ENCODE results near the gene VPS35L. TPM values are rescaled to one million over a fixed set of nuclear protein-coding genes. Genes with fewer than 3 reads are reported as not detected.
A peak's percentile ranks its signal among the peaks of the same experiment; 100 is the strongest.

Gene VPS35L
- total RNA-seq, 1 donor from 2014 or later = 45.7 TPM

DNA sequence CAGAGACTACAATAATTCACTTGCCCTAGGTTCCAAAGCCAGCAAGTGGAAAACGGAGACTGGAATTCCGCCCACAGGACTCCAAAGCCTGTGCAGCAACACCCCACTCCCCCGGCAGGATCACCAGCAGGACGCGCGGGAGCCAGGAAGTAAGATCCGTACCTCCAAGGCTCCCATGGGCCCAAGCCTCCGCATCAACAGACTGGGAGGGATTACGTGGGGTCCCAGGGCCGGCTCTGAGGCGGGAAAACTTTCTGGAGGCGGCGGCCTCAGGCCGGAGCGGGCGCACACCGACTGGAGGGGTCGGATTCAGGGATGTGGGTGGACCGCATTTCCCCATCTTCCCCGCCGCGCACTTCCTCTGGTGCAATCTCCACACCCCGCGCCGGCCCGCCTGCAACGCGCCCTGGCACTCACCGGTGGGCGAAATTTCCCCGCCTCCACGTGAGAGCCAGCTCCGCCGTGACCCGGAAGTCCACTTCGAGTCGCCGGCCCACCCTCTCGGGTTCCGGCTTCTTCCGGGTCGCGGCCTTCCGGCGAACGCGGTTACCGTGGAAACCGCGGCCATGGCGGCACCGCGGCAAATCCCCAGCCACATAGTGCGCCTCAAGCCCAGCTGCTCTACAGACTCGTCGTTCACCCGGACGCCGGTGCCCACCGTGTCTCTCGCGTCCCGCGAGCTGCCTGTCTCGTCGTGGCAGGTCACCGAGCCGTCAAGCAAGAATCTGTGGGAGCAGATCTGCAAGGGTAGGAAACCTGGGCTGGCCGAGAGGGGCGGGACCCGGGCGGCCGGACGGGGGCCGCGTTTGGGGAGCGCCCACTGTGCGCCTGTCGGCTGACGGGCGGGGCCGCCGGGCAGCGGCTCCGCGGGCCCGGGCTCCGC, 162.5 kb downstream of the VPS35L start, which contains the start of the genes IQCK and KNOP1:
TSS of gene IQCK (plus strand) at position 531 of the 883 bp plus-strand sequence. CDS start at position 567, 36 bp downstream.
TSS of gene KNOP1 (minus strand) at position 487 of the 883 bp plus-strand sequence. CDS start 3,192 bp downstream, outside the sequence.
- H3K36me3 Mint-ChIP-seq (ENCODE audit: low read depth) = peaks cover 24% of the 10 kb centered on the region
- H3K27ac Mint-ChIP-seq = peak within 1 kb of the TSS; percentile 83
- H3K27me3 Mint-ChIP-seq (ENCODE audit: low read depth) = no peaks in the 10 kb centered on the region
- intact Hi-C loops (cut with micrococcal nuclease) = loop anchor here (1.0 to 5.0 kb wide), 2 partner anchors 163 to 169 kb away; partner anchors contain the start of gene VPS35L
- DNase-seq (ENCODE audit: low spot score) = peak; percentile 85
- H3K4me1 Mint-ChIP-seq (ENCODE audit: low read depth) = peaks cover 10% of the 10 kb centered on the region
- H3K4me3 Mint-ChIP-seq (ENCODE audit: low read depth) = peak within 1 kb of the TSS; percentile 93
- no peaks in the 10 kb centered on the region for H3K9me3 Mint-ChIP-seq

DNA sequence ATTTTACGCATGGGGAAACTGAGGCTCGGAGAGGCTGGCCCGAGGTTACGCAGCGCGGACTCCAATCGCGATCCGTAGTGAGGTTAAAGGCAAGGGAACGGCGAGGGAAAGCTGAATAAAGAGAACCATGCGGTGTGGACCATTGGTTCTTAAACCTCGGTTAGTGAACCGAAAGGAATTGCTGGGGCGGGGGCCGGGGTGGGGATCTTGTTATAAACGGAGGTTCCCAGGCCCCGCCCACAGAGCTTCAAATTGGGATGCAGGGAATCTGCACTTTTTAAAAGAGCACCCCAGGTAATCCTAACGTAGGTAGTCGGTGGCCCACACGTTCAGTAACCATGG, 163.1 kb downstream of the VPS35L start:
- no peak for DNase-seq (ENCODE audit: low spot score)
- no peaks in the 10 kb centered on the region for H3K9me3 Mint-ChIP-seq
- intact Hi-C loops (cut with micrococcal nuclease) = loop anchor here (1.0 to 5.0 kb wide), 2 partner anchors 163 to 169 kb away; partner anchors contain the start of gene VPS35L
- peaks cover 10% of the 10 kb centered on the region for H3K4me1 Mint-ChIP-seq (ENCODE audit: low read depth)
- peak overlapping the region; percentile 93 for H3K4me3 Mint-ChIP-seq (ENCODE audit: low read depth)
- no peaks in the 10 kb centered on the region for H3K27me3 Mint-ChIP-seq (ENCODE audit: low read depth)
- peaks cover 20% of the 10 kb centered on the region for H3K36me3 Mint-ChIP-seq (ENCODE audit: low read depth)
- no peak overlapping the region for H3K27ac Mint-ChIP-seq

DNA sequence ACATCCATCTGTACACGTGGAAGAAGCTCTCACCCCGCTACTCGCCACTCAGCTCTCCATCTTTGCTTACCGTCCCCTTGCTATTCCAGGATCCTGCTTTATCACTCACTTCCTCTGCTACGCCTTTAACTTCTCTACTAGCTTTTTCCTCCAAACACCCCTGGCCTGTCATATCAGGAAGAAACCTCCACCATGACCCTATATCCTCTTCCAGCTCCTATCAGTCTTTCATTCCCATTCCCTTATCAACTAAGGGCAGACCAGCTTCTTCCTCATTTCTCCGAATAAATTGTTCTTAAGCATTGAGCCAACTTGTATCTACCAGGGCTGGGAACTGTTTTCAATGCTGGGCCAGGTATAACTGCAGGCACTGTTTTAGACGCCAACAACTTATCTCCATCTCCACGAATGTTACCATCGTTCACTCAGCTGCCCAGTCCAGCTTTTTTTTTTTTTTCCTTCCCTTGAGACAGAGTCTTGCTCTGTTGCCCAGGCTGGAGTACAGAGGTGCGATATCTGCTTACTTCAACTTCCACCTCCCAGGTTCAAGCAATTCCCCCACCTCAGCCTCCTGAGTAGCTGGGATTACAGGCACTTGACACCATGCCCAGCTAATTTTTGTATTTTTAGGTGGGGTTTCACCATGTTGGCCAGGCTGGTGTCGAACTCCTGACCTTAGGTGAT, 166.9 kb downstream of the VPS35L start:
- intact Hi-C loops (cut with micrococcal nuclease) = no loop called here

DNA sequence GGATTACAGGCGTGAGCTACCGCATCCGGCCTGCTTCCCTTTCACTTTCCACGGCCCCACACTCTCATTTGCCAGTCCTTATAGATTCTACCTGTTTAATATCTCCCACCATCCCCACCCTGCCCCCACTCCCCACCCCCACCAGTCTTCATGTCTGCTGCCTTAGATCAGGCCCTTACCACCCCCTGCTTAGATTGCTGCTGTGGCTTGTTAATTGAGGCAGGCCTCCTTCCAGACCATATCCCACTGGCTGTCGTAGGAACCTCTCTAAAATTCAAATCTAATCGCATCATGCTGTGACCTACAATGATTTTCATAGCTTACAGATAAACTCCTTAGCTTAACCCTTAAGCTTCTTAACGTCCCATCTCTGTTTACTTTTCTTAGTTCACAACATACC, 167.5 kb downstream of the VPS35L start:
- Mint-ChIP-seq H3K4me3 (ENCODE audit: low read depth) (no peak overlapping the region), H3K9me3 (no peaks in the 10 kb centered on the region), H3K36me3 (ENCODE audit: low read depth) (no peaks in the 10 kb centered on the region), H3K27me3 (ENCODE audit: low read depth) (no peaks in the 10 kb centered on the region), H3K27ac (no peak overlapping the region), H3K4me1 (ENCODE audit: low read depth) (peaks cover 3% of the 10 kb centered on the region)
- DNase-seq (ENCODE audit: low spot score) = no peak
- intact Hi-C loops (cut with micrococcal nuclease) = no loop called here

More for the DNA sequence above, 166.9 kb downstream of the VPS35L start:
- no peak for DNase-seq (ENCODE audit: low spot score)
- Mint-ChIP-seq H3K27me3 (ENCODE audit: low read depth) (no peaks in the 10 kb centered on the region), H3K4me3 (ENCODE audit: low read depth) (no peak overlapping the region), H3K4me1 (ENCODE audit: low read depth) (peaks cover 3% of the 10 kb centered on the region), H3K27ac (no peak overlapping the region), H3K9me3 (no peaks in the 10 kb centered on the region), H3K36me3 (ENCODE audit: low read depth) (peaks cover 2% of the 10 kb centered on the region)

DNA sequence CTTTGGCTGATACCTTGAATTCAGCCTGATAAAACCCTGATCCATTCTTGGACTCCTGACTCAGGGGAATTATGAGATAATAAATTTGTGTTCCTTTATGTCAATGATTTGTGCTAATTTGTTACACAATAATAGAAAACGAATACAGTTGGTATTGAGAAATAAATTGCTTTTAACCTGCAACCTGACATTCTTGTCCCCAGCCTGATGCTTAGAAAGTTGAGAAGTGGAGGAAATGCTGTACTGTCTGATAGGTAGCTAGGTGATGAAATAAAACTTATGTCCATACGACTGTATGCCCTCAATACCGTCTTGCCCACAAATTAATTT, 173.1 kb downstream of the VPS35L start:
- H3K9me3 Mint-ChIP-seq = no peaks in the 10 kb centered on the region
- H3K27ac Mint-ChIP-seq = no peak overlapping the region
- H3K36me3 Mint-ChIP-seq (ENCODE audit: low read depth) = no peaks in the 10 kb centered on the region
- no peak for DNase-seq (ENCODE audit: low spot score)
- H3K27me3 Mint-ChIP-seq (ENCODE audit: low read depth) = no peaks in the 10 kb centered on the region
- H3K4me1 Mint-ChIP-seq (ENCODE audit: low read depth) = no peaks in the 10 kb centered on the region
- intact Hi-C loops (cut with micrococcal nuclease) = no loop called here
- no peak overlapping the region for H3K4me3 Mint-ChIP-seq (ENCODE audit: low read depth)

DNA sequence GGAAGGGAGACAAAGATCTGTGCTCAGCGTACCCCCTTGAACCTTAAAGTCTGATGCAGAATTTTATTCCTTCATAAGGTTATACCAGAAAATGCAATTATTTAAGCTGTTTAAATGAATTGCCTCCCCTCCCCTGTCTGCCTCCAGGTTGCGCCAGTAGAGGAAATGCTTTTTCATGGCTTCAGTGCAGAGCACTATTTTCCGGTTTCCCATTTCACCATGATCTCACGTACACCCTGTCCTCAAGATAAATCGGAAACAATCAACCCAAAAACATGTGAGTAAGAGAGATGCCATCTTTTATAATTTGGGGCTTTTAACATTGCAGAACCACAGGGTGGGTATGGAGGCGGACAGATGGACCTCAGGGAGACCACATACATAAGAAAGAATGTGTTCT, 178.0 kb downstream of the VPS35L start:
- Mint-ChIP-seq H3K4me1 (ENCODE audit: low read depth) (no peaks in the 10 kb centered on the region), H3K4me3 (ENCODE audit: low read depth) (no peak overlapping the region), H3K36me3 (ENCODE audit: low read depth) (no peaks in the 10 kb centered on the region)

DNA sequence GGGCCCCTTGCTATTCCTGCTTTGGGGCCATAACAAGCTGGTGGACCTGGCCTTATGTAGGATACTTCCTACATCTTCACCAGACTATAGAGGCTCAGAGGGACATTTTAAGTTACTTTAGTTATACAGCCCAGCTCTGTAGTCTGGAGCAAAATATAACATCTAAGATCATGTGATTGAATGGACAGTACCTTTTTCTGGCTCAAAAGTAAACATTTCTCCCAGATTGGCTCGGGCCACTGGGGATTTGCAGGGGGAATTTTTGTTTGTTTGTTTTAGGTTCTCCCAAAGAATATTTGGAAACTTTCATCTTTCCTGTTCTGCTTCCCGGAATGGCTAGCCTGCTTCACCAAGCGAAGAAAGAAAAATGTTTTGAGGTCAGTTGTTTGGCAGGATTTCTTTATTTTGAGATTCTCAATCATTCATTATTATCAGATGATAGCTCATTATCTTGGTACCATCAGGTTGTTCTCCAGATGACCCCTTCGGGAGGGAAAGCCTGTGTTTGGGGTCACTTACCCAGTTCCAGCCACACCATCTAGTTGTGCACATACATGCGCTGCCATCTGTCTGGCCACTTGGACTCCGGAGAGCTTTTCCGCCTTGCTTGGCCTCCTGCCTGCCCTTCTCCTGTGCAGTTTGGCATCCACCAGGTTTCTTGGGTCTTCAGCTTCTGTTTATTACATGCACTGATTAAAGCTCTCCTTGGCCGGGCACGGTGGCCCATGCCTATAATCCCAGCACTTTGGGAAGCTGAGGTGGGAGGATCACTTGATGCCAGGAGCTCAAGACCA, 179.8 kb downstream of the VPS35L start:
- intact Hi-C loops (cut with micrococcal nuclease) = no loop called here
- Mint-ChIP-seq H3K36me3 (ENCODE audit: low read depth) (no peaks in the 10 kb centered on the region), H3K4me3 (ENCODE audit: low read depth) (no peak overlapping the region), H3K4me1 (ENCODE audit: low read depth) (no peaks in the 10 kb centered on the region), H3K9me3 (no peaks in the 10 kb centered on the region), H3K27ac (no peak overlapping the region), H3K27me3 (ENCODE audit: low read depth) (peaks cover 2% of the 10 kb centered on the region)
- no peak for DNase-seq (ENCODE audit: low spot score)

More for the DNA sequence above, 178.0 kb downstream of the VPS35L start:
- intact Hi-C loops (cut with micrococcal nuclease) = no loop called here
- no peak for DNase-seq (ENCODE audit: low spot score)
- Mint-ChIP-seq H3K27ac (no peak overlapping the region), H3K9me3 (no peaks in the 10 kb centered on the region), H3K27me3 (ENCODE audit: low read depth) (no peaks in the 10 kb centered on the region)

DNA sequence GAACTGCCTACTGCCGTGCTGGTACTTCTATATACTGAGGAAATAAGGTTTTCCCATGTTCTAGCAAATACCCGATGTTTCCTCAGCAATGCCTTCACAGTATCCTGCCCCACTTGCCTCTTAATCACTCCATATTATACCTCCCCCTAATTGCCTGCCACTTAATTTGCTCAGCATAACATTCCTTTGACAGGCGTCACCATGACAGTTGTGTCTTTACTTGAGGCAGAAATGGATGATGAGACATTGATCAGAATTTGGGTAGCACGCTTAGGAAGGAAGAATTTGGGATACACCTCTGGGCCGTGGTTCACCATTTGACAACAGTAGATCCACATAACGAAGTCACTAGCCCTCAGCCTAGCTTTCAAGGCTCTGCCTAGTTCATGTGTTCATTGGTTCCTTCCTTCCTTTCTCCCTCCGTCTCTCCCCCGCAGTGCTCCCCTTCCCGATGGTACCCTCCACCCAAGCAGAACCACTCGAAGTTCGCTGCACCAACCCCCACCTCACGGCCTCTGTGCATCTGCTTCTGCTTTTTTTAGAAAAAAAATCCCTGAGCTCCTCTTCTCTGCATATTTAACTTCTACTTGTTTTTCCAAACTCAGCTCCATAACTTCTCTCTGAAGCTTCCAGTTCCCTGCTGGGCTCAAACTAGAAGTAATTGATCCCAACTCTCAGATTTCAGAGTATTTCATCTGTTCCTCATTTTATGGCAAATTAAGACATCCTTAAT, 182.0 kb downstream of the VPS35L start:
- H3K27me3 Mint-ChIP-seq (ENCODE audit: low read depth) = peaks cover 2% of the 10 kb centered on the region

DNA sequence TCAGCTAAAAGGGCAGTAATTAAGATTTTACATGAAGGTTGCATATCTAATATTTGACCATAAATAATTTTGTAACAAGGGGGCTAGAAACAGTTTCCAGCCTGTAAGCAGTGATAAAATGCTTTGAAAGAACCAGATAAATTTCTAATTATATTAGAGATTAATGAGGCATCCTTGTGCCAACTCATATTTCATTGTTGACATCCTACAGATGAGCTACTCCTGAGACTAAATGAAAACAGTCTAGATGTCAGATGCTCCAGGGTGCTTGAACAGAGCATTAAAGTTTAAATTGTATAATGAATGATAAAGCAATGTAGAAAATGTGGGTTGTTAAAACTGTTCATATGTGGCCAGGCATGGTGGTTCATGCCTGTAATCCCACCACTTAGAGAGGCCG, 185.9 kb downstream of the VPS35L start:
- intact Hi-C loops (cut with micrococcal nuclease) = no loop called here
- Mint-ChIP-seq H3K27ac (no peak overlapping the region), H3K4me1 (ENCODE audit: low read depth) (no peaks in the 10 kb centered on the region), H3K9me3 (no peaks in the 10 kb centered on the region), H3K4me3 (ENCODE audit: low read depth) (no peak overlapping the region), H3K27me3 (ENCODE audit: low read depth) (peaks cover 2% of the 10 kb centered on the region), H3K36me3 (ENCODE audit: low read depth) (no peaks in the 10 kb centered on the region)
- no peak for DNase-seq (ENCODE audit: low spot score)

More for the DNA sequence above, 182.0 kb downstream of the VPS35L start:
- H3K27ac Mint-ChIP-seq = no peak overlapping the region
- no peaks in the 10 kb centered on the region for H3K9me3 Mint-ChIP-seq
- H3K4me3 Mint-ChIP-seq (ENCODE audit: low read depth) = no peak overlapping the region
- DNase-seq (ENCODE audit: low spot score) = no peak
- no peaks in the 10 kb centered on the region for H3K36me3 Mint-ChIP-seq (ENCODE audit: low read depth)
- intact Hi-C loops (cut with micrococcal nuclease) = no loop called here
- no peaks in the 10 kb centered on the region for H3K4me1 Mint-ChIP-seq (ENCODE audit: low read depth)

DNA sequence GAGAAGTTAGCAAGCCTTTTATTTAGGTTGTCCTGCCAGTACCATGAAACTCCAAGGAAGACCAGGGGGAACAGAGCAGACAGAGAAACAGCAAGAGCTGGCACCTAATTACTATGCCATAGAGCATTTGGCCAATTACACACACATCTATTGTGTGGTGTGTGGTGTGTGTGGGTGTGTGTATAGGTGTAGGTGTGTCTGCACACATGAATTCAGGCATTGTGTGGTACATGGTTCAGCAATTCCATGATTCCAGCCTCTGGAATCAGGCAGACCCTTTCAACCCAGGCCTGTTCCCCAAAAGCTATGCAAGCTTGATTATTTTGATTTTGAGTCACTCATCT, 188.3 kb downstream of the VPS35L start:
- Mint-ChIP-seq H3K4me3 (ENCODE audit: low read depth) (no peak overlapping the region), H3K9me3 (no peaks in the 10 kb centered on the region), H3K36me3 (ENCODE audit: low read depth) (no peaks in the 10 kb centered on the region), H3K27ac (no peak overlapping the region), H3K27me3 (ENCODE audit: low read depth) (peaks cover 2% of the 10 kb centered on the region), H3K4me1 (ENCODE audit: low read depth) (no peaks in the 10 kb centered on the region)
- no peak for DNase-seq (ENCODE audit: low spot score)
- intact Hi-C loops (cut with micrococcal nuclease) = no loop called here

DNA sequence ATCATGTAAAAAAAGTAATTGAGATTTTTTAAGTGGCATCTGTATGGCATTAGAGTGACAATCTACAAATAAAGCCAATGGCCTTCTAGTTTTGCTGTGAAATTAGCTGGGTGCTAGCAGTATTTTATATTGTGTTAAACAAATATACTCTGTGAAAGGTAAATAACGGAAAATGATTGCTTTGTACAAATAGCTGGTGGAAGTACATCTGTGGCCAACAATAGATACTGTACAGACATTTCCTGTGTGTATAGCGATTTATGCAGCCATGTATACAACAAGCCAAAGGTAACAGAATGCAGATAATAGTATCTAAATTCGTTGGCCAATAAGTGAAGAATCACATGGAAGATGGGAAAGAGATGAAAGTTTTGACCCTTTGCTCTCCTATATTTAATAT, 189.2 kb downstream of the VPS35L start:
- peaks cover 2% of the 10 kb centered on the region for H3K27me3 Mint-ChIP-seq (ENCODE audit: low read depth)
- no peak for DNase-seq (ENCODE audit: low spot score)
- H3K4me3 Mint-ChIP-seq (ENCODE audit: low read depth) = no peak overlapping the region
- H3K4me1 Mint-ChIP-seq (ENCODE audit: low read depth) = no peaks in the 10 kb centered on the region
- H3K27ac Mint-ChIP-seq = no peak overlapping the region
- intact Hi-C loops (cut with micrococcal nuclease) = no loop called here
- no peaks in the 10 kb centered on the region for H3K9me3 Mint-ChIP-seq
- H3K36me3 Mint-ChIP-seq (ENCODE audit: low read depth) = no peaks in the 10 kb centered on the region

DNA sequence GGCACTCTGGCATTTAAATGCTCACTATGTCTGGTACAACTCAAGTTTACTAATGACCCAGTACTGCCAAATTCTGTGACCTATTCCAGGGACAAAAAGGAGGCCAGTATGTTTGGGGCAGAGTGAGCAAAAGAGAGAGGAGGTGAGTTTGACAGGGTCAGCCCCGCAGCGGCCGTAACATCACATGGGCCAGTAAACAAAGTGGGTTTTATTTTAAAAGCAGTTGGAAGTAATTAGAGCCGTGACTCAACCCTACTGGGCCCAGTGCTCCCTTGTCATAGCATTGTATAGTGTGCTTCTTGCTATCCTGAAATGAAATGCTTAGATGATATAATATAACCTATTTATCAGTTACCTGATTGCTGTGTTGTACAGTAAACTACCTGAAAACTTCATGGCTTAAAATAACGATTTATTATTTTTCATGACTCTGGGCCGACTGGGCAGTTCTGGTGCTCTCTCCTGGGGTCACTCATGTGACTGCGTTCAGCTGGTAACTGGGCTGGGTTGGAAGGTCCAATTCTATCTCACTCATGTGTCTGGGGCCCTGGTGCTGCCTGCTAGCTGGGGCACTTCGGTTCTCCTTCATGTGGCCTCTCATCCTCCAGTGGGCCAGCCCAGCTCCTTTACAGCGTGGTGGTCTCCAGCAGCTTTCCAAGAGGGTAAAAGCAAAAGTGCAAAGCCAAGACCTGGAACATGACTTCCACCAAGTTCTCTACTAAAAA, 189.9 kb downstream of the VPS35L start:
- no peaks in the 10 kb centered on the region for H3K36me3 Mint-ChIP-seq (ENCODE audit: low read depth)

More for the DNA sequence above, 189.9 kb downstream of the VPS35L start:
- Mint-ChIP-seq H3K4me3 (ENCODE audit: low read depth) (no peak overlapping the region), H3K9me3 (no peaks in the 10 kb centered on the region), H3K27ac (no peak overlapping the region), H3K4me1 (ENCODE audit: low read depth) (no peaks in the 10 kb centered on the region), H3K27me3 (ENCODE audit: low read depth) (no peaks in the 10 kb centered on the region)
- no peak for DNase-seq (ENCODE audit: low spot score)
- intact Hi-C loops (cut with micrococcal nuclease) = no loop called here
